Head of caudate nucleus (tissue), 42 donors: ENCODE measurements around the gene ACOX3.

Experiments used
- DNase-seq, 42 donors: peaks; one replicate each; pipeline versions ENCODE4 v3.0.0 to v3.0.0-alpha.2; 2020 to 2021; ENCODE audit warnings: mixed read lengths in 7 of 42
- intact Hi-C: fragments of 100-400 bp; cut with DNase I; formaldehyde crosslinking; loops from one replicate; pipeline ENCODE4 v1.15.0; 2022

ACOX3 gene

DNA sequence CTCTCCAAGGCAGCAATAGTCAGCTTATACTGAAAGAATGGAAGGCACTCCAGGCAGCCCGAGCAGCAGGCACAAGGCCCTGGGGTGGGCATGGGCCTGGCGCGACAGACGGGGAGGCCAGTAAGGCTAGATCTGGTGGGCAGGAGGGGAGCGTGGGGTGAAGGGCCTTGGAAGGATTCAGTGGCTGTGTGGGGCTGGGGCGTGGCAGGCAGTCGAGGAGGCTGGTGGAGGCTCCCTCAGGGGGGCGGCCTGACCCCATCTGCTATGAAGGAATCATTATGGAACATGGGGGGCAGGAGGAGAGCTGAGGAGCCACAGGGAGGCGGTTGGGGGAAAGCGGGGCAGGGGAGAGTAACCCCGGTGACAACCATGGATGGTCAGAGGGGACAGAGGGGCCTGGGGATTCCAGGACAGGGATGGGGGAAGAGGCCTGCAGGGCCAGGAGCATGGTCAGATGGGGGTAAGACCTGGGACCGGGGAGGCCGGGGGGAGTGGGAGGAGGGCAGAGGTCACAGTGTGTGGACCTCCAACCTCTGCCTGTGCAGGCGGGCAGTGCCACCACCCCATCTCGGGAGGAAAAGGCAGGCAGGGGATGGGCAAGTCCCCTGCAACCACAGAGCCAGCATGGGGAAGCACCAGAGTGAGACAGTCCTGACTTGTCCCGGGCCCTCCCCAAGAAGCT lies 70.3 kb downstream of the ACOX3 start:
- DNase-seq: no peak
- intact Hi-C loops: no loop called here

GRCh38 chr4:8369426-8370105 lies 71.0 kb downstream of the ACOX3 start:
- intact Hi-C loops: no loop called here
- DNase-seq: no peak

DNA sequence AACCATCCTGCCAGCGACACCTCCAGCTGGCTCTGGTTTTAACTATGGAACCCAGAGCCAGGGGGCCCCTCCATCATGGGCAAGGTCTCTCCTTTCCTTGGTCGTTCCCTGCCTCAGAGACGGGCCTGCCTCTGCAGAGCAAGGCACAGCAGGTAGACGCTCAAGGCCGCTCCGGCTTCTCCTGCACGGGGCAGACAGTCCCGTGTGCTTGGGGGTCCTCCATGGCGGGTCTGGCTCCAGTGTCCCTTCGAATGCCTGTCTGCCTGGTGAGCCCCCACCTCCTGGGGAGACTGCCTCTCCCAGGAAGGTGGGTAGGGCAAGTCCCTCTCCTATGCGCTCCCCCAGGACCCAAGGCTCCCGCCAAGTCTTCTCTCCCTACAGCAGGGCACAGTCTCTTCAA lies 71.5 kb downstream of the ACOX3 start:
- no peak for DNase-seq
- intact Hi-C loops: no loop called here

GRCh38 chr4:8368061-8368481 lies 72.5 kb downstream of the ACOX3 start:
- intact Hi-C loops: no loop called here
- no peak for DNase-seq

GRCh38 chr4:8366601-8367000 lies 73.9 kb downstream of the ACOX3 start:
- intact Hi-C loops: no loop called here
- no peak for DNase-seq

- intact Hi-C loops: no loop called here
- DNase-seq: no peak
Observed at GRCh38 chr4:8365951-8366350, 74.6 kb downstream of the ACOX3 start.

GRCh38 chr4:8365353-8365752 lies 75.2 kb downstream of the ACOX3 start:
- intact Hi-C loops: no loop called here

GRCh38 chr4:8364848-8365350 lies 75.6 kb downstream of the ACOX3 start:
- no peak for DNase-seq
- intact Hi-C loops: no loop called here

More at GRCh38 chr4:8365353-8365752, 75.2 kb downstream of the ACOX3 start:
- DNase-seq: no peak

- DNase-seq: no peak
- intact Hi-C loops: no loop called here
Observed at GRCh38 chr4:8364141-8364540, 76.4 kb downstream of the ACOX3 start.

DNA sequence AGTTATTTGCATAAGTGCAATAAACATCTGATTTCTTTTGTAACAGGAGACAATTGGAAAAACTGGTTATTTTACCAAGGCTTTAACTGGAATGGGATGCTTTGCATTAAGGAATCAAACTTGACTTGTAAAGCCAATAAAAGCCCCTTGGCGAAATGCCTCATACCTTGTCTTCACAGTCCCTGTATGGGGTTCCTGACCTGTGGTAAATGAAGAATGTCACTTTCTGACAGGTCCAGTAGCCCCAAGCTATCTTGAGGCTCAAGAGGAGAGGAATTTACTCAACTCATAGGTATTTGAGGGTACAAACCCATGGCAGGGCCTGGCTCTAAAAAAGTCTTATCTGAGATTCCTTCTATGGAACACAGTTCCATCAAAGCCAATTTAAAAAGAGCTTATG lies 78.0 kb downstream of the ACOX3 start:
- intact Hi-C loops: no loop called here

GRCh38 chr4:8359193-8359592 lies 81.3 kb downstream of the ACOX3 start:
- peak in 1 of 42 donors; percentile 1 for DNase-seq
- intact Hi-C loops: no loop called here

More for the DNA sequence above, 78.0 kb downstream of the ACOX3 start:
- no peak for DNase-seq

- intact Hi-C loops: no loop called here
- DNase-seq: peak in 6 of 42 donors; percentile 0 to 27 (median 4)
Observed at GRCh38 chr4:8356856-8357255, 83.7 kb downstream of the ACOX3 start.

DNA sequence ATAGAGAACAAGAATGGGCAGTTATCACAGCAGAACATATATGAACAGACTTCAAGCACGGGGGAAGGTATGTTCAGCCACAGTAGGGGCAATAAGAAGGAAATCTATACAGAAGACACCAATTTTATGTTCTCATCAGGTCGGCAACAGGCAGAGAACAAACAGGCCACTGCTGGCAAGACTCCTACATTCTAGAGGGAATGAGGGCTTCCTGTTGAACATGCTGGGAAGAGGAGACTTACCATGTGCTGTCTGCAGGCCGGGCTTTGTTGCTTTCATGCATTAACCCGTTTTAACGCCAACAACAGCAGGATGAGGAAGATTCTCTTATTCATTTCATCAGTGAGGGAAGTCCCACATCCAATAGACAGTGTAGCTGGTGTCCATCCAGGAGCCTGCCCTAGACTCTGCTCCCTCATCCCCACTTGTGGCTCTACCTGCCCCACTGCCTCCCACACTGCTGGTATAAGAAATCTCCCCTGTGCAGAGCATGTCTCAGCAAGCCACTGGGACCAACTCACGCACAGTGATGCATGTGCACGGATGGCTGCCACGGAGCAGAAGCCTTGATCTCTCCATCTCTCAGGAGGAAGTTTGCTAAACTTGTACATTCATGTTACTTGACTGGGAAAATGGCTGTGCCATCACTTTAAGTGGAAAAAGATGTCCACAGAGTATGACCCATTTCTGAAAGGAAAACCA lies 84.5 kb downstream of the ACOX3 start:
- intact Hi-C loops: no loop called here
- peak in 6 of 42 donors; percentile 4 to 24 (median 20) for DNase-seq

DNA sequence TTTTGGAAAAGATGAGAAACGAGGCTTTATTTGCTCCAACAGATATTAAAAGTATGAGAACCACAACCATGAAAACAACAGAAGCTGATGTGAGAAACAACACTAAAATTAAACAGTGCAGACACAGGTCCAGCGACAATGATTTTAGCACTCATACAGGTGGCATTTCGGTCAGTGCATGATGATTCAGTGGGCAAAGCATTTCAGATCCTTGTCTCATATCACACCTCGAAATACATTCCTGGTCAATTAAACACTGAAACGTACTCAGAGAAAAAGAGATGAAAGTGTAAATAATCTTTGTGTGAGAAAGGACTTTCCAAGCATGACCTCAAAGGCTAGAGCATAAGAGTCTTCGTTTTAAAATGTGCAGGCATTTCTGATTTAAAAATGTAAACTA lies 85.2 kb downstream of the ACOX3 start:
- intact Hi-C loops: no loop called here
- no peak for DNase-seq

GRCh38 chr4:8353912-8354453 lies 86.5 kb downstream of the ACOX3 start:
- intact Hi-C loops: no loop called here
- DNase-seq: peak in 6 of 42 donors; percentile 6 to 24 (median 10)

- DNase-seq: peak in 6 of 42 donors; percentile 1 to 16 (median 4)
- intact Hi-C loops: no loop called here
Observed at GRCh38 chr4:8353158-8353669, 87.3 kb downstream of the ACOX3 start.

GRCh38 chr4:8352368-8353157 lies 88.0 kb downstream of the ACOX3 start:
- DNase-seq: peak in 11 of 42 donors; percentile 4 to 47 (median 13)
- intact Hi-C loops: no loop called here

GRCh38 chr4:8351931-8352367 lies 88.6 kb downstream of the ACOX3 start:
- intact Hi-C loops: no loop called here

More at GRCh38 chr4:8351931-8352367, 88.6 kb downstream of the ACOX3 start:
- peak in 14 of 42 donors; percentile 7 to 57 (median 14) for DNase-seq
